SK-N-SH (cell line): ENCODE results near the gene PDE6D.

Experiments used
- CTCF ChIP-seq: fragments of 200-600 bp; sonication (generic); IDR thresholded peaks from 2 replicates; pipeline ENCODE4 v1.6.1; 2017; ENCODE audit warnings: antibody characterized with exemption, mild to moderate bottlenecking, moderate library complexity
- GABPA ChIP-seq: IDR thresholded peaks from 2 replicates; pipeline ENCODE4 v1.4.0; 2012; ENCODE audit warnings: low read depth, mild to moderate bottlenecking
- REST ChIP-seq: IDR thresholded peaks from 2 replicates; pipeline ENCODE4 v1.6.1; 2012; ENCODE audit warnings: mild to moderate bottlenecking, low read depth, low read length, moderate library complexity
- USF1 ChIP-seq: IDR thresholded peaks from 2 replicates; pipeline ENCODE4 v1.4.0; 2012; ENCODE audit warnings: low read depth, borderline replicate concordance

- no peak for TF ChIP-seq REST
- TF ChIP-seq USF1: no peak
- TF ChIP-seq CTCF: no peak
- no peak for TF ChIP-seq GABPA
Measured at GRCh38 chr2:231686192-231687100, 94.6 kb downstream of the PDE6D start.
